ENCODE measurements around the gene RPL28.
"Not testable (repeated sequence)": the region's sequence is repeated elsewhere in the genome, so short reads cannot be mapped to it uniquely, and the experiment has no call there.

RPL28 gene

DNA sequence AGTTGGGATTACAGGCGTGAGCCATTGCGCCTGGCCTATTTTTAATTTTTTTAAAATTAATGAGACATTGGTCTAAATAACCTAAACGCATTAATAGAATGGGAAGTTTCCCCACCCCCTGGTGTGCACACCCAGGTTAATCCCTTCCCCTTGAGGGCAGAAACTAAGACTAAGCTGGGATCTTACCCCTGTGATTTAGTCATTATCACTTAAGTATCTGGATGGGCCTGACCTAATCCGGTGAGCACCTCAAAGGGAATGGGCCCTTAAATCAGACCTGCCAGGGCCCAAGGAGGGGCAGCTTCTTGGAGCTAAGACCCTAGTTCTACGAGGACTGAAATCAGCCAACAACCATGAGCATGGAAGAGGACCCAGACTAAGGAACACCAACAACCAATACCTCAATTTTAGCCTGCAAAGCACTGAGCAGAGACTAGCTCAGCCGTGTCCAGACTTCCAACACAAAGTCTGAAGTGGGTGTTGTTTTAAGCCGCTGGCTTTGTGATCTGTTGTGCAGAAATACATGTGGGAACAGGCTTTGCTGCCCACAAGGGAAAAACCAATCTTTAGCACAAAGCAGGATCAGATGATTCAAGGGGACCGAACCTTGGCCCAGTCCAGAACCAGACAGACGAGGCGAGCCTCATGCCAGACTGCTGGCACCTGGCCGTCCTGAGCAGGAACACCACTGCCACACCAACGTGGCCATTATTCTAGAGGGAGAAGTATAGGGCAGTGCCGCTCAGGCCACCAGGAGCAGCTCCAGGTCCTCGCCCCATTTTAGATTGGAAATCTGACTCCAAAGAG lies 14.8 kb downstream of the RPL28 start:
- peaks cover 48% of the 10 kb centered on the region for H3K36me3 ChIP-seq

DNA sequence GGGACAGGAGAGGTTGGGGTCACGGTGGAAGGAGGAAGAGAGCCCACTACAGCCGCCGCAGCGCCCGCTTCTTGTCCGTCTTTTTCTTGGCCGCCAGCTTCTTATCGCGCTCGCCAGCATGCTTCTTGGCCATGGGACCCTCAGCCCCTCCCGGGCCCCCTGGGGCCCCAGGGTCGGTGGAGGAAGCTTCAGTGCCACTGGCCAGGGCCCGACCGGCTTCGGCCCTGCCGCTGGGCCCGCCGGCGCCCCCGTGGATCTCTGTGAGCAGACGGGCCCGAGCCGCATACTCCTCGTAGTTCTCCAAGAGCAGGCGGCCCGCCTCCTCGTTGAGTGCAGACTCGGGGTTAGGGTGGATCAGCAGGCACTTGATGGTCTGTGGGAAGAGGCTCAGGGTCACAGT lies 15.7 kb downstream of the RPL28 start:
- H3K4me3 ChIP-seq (ENCODE audit: low read depth, low read length); H3K9me3 ChIP-seq: not testable (repeated sequence)
- H3K36me3 ChIP-seq = peaks cover 57% of the 10 kb centered on the region

More for the DNA sequence above, 14.8 kb downstream of the RPL28 start:
- DNase-seq = no peak
- no peak overlapping the region for H3K4me3 ChIP-seq (ENCODE audit: low read depth, low read length)
- no peaks in the 10 kb centered on the region for H3K4me1 ChIP-seq
- H3K27me3 ChIP-seq = no peaks in the 10 kb centered on the region
- TF ChIP-seq, protein P1, sequence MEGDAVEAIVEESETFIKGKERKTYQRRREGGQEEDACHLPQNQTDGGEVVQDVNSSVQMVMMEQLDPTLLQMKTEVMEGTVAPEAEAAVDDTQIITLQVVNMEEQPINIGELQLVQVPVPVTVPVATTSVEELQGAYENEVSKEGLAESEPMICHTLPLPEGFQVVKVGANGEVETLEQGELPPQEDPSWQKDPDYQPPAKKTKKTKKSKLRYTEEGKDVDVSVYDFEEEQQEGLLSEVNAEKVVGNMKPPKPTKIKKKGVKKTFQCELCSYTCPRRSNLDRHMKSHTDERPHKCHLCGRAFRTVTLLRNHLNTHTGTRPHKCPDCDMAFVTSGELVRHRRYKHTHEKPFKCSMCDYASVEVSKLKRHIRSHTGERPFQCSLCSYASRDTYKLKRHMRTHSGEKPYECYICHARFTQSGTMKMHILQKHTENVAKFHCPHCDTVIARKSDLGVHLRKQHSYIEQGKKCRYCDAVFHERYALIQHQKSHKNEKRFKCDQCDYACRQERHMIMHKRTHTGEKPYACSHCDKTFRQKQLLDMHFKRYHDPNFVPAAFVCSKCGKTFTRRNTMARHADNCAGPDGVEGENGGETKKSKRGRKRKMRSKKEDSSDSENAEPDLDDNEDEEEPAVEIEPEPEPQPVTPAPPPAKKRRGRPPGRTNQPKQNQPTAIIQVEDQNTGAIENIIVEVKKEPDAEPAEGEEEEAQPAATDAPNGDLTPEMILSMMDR (IDR thresholded peaks at IDR 0.05; ENCODE audit: low read depth, low read length) = no peak
- H3K9me3 ChIP-seq = no peaks in the 10 kb centered on the region

DNA sequence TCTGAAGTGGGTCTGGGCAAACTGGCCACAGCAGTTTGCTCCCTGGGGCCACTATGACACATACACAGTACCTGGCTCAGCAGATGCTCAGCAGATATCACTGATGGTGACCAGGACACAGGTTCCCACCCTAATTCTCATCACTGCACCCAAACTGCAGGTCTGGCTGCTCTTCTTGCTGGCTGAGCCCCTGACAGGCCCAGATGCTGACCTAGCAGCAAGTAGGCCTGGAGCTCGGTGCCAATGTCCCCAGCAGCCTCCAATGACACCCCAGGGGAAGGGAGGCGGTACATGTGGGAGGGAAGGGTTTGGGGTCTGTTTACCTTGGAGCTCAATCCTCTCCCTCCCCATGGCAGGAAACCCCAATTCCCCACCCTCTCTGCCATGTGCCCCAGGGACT lies 16.8 kb downstream of the RPL28 start:
- TF ChIP-seq, protein P1 (IDR thresholded peaks at IDR 0.05; ENCODE audit: low read depth, low read length) = no peak
- Histone ChIP-seq H3K27me3 (no peaks in the 10 kb centered on the region), H3K4me1 (no peaks in the 10 kb centered on the region; the same call in 1 of the 2 replicates), H3K36me3 (peaks cover 62% of the 10 kb centered on the region), H3K9me3 (no peaks in the 10 kb centered on the region), H3K4me3 (ENCODE audit: low read depth, low read length) (no peak overlapping the region)
- DNase-seq = no peak

More for the DNA sequence above, 15.7 kb downstream of the RPL28 start:
- not testable (repeated sequence) for H3K4me1 ChIP-seq, H3K27me3 ChIP-seq, DNase-seq

DNA sequence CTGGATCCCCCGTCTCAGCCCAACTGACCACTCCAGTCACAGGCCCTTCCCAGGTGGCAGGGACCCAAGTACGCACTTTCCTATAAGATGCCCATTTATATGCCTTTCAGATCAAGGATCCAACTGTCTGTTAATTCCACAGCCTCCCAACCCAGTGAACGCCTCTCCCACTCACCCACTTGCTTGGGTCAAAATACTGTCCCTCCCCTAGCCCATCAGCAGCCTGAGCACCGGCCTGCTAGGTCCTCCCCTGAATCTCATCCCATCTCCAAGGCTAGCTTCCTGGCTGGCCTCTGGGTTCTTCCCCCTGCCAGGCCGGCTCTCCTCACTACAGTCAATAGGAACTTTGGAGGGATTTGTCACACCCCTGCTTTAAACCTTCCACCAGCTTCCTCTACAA lies 19.9 kb downstream of the RPL28 start:
- H3K4me1 ChIP-seq = no peaks in the 10 kb centered on the region; the same call in 1 of the 2 replicates
- H3K4me3 ChIP-seq (ENCODE audit: low read depth, low read length) = peak overlapping the region; percentile 80
- peaks cover 58% of the 10 kb centered on the region for H3K36me3 ChIP-seq
- no peaks in the 10 kb centered on the region for H3K9me3 ChIP-seq
- no peak for DNase-seq
- H3K27me3 ChIP-seq = no peaks in the 10 kb centered on the region
- TF ChIP-seq, protein P1 (IDR thresholded peaks at IDR 0.05; ENCODE audit: low read depth, low read length) = no peak

DNA sequence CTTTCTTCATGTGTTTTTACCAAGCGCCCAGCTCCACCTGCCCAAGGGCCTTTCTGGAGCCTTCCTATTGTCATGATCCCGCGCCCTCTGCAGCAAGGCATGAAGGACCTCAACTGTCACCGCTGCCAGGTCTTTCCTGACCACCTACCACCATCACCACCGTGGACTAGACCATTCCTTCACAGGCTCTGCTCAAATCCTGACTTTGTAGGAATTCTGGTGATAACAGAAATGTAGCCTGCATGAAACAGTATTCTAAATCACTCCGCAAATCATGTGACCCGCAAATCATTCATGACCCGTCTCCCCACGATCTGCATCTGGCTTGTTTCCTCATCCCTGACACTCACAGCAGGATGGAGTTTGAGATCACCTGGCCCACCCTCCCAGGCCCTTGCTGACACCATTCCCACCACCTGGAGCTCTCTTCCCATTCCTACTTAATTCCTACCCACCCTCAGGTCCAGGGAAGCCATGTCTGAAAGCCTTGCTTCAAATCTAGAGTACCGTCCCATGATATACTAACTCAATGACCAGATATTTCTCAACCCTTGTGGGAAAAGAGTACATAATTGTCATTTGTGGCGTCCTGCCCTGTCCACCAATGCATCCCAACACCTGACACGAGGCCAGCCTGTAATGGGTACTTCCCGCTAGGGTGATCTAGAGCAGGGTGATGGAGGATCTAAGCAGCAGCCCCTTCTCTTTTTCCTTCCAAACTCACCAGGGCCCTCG lies 20.5 kb downstream of the RPL28 start:
- Histone ChIP-seq H3K9me3 (no peaks in the 10 kb centered on the region), H3K4me3 (ENCODE audit: low read depth, low read length) (peak overlapping the region; percentile 80), H3K36me3 (peaks cover 52% of the 10 kb centered on the region), H3K27me3 (no peaks in the 10 kb centered on the region), H3K4me1 (no peaks in the 10 kb centered on the region; the same call in 1 of the 2 replicates)
- TF ChIP-seq, protein P1 (IDR thresholded peaks at IDR 0.05; ENCODE audit: low read depth, low read length) = no peak
- DNase-seq = no peak

DNA sequence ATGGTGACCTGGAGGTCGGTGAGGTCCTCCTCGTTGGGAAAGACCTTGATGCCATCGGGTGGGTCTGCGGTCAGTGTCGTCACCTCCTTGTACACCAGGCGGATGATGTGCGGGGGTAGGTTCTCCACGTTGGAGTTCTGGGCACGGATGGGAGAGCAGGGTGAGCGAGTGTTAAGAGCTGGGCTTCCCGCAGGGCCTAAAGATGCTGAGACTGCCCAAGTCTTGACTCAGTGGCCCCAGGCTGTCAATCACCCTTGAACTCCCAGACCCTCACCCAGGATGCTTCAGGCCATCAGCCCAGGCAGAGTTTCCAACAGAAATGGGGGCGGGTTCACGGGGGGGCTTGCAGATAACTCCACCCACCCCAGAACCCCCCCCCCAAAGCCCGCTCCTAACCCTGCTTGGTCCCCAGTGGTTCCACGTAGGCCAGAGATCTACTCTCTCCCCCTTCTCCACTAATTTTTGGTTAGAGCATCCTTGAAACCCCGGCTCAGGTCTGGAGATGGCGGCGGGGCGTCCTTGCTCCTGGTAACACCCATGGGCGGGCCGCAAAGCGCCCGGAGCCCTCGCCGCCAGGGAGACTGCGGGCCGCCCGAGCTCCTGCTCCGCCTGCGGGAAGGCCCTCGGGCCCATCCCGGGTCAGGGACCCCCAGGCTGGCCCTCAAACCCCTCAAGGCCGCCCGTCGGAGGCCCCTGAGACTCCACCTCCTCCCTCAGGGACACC lies 21.3 kb downstream of the RPL28 start:
- Histone ChIP-seq H3K36me3 (peaks cover 46% of the 10 kb centered on the region), H3K4me1 (no peaks in the 10 kb centered on the region; the same call in 1 of the 2 replicates)
- peak; percentile 42 for DNase-seq

DNA sequence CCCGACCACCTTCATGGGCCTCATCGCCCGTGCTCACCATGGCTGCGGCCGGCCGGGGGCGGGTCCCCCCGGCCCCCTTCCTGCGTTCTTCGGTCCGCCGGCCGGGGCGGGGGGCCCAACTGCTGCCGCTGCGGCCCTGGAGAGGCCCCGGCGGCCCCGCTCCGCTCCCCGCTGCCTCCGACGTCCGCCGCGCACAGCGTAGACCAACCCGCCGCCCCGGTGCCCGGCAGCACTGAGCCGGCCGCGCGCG lies 21.7 kb downstream of the RPL28 start, which contains the start of gene UBE2S:
Gene UBE2S, minus strand, starts transcription at position 239 of the 250 bp plus-strand sequence. Its CDS starts 199 bp downstream, at position 40.
- not testable (repeated sequence) for DNase-seq, H3K4me1 ChIP-seq
- peaks cover 41% of the 10 kb centered on the region for H3K36me3 ChIP-seq

More for the DNA sequence above, 21.3 kb downstream of the RPL28 start:
- Histone ChIP-seq H3K27me3 (no peaks in the 10 kb centered on the region), H3K4me3 (ENCODE audit: low read depth, low read length) (peak overlapping the region; percentile 80), H3K9me3 (no peaks in the 10 kb centered on the region)
- TF ChIP-seq, protein P1 (IDR thresholded peaks at IDR 0.05; ENCODE audit: low read depth, low read length) = no peak

More for the DNA sequence above, 21.7 kb downstream of the RPL28 start, which contains the start of gene UBE2S:
- H3K9me3 ChIP-seq, H3K27me3 ChIP-seq: not testable (repeated sequence)
- H3K4me3 ChIP-seq (ENCODE audit: low read depth, low read length) = peak within 1 kb of the TSS; percentile 80

Data from BE2C (cell line).